Measurements from ENCODE around the gene RHOV. TPM values are rescaled to one million over a fixed set of nuclear protein-coding genes. Genes with fewer than 3 reads are reported as not detected.

RHOV gene
- total RNA-seq, 1 donor from 2014 or later = 7.1 TPM

GRCh38 chr15:40912478-40912877 is 38.4 kb upstream of the RHOV start:
- no peak overlapping the region for H3K4me3 ChIP-seq (ENCODE audit: low read depth, low read length)
- H3K36me3 ChIP-seq (ENCODE audit: control insufficient read depth, insufficient read depth, low read length) = no peaks in the 10 kb centered on the region
- FAIRE-seq = no peak

GRCh38 chr15:40911693-40912092 is 37.7 kb upstream of the RHOV start:
- Histone ChIP-seq H3K36me3 (ENCODE audit: control insufficient read depth, insufficient read depth, low read length) (no peaks in the 10 kb centered on the region), H3K27me3 (ENCODE audit: control insufficient read depth, insufficient read depth, low read length) (no peaks in the 10 kb centered on the region), H3K4me3 (ENCODE audit: low read depth, low read length) (no peak overlapping the region)
- FAIRE-seq (peak; percentile 66), DNase-seq (ENCODE audit: low read depth) (peak; percentile 52)
- TF ChIP-seq CTCF (IDR thresholded peaks at IDR 0.05; ENCODE audit: insufficient read depth, low read length, severe bottlenecking) = no peak

More at GRCh38 chr15:40912478-40912877, 38.4 kb upstream of the RHOV start:
- no peak for TF ChIP-seq CTCF (IDR thresholded peaks at IDR 0.05; ENCODE audit: insufficient read depth, low read length, severe bottlenecking)
- H3K27me3 ChIP-seq (ENCODE audit: control insufficient read depth, insufficient read depth, low read length) = no peaks in the 10 kb centered on the region
- DNase-seq (ENCODE audit: low read depth) = no peak

- Histone ChIP-seq H3K36me3 (ENCODE audit: control insufficient read depth, insufficient read depth, low read length) (no peaks in the 10 kb centered on the region), H3K27me3 (ENCODE audit: control insufficient read depth, insufficient read depth, low read length) (no peaks in the 10 kb centered on the region), H3K4me3 (ENCODE audit: low read depth, low read length) (no peak overlapping the region)
- DNase-seq (ENCODE audit: low read depth) (no peak), FAIRE-seq (no peak)
- no peak for TF ChIP-seq CTCF (IDR thresholded peaks at IDR 0.05; ENCODE audit: insufficient read depth, low read length, severe bottlenecking)
These were observed 37.1 kb upstream of the RHOV start for GRCh38 chr15:40911141-40911540.

- FAIRE-seq (no peak), DNase-seq (ENCODE audit: low read depth) (no peak)
- no peak overlapping the region for H3K4me3 ChIP-seq (ENCODE audit: low read depth, low read length)
These were observed 35.9 kb upstream of the RHOV start for GRCh38 chr15:40909662-40910630.

GRCh38 chr15:40908095-40908494 is 34.1 kb upstream of the RHOV start:
- TF ChIP-seq CTCF (IDR thresholded peaks at IDR 0.05; ENCODE audit: insufficient read depth, low read length, severe bottlenecking) = no peak
- DNase-seq (ENCODE audit: low read depth) = no peak
- H3K36me3 ChIP-seq (ENCODE audit: control insufficient read depth, insufficient read depth, low read length) = peaks cover 4% of the 10 kb centered on the region
- H3K27me3 ChIP-seq (ENCODE audit: control insufficient read depth, insufficient read depth, low read length) = no peaks in the 10 kb centered on the region
- FAIRE-seq = no peak
- H3K4me3 ChIP-seq (ENCODE audit: low read depth, low read length) = no peak overlapping the region

More at GRCh38 chr15:40909662-40910630, 35.9 kb upstream of the RHOV start:
- Histone ChIP-seq H3K36me3 (ENCODE audit: control insufficient read depth, insufficient read depth, low read length) (no peaks in the 10 kb centered on the region), H3K27me3 (ENCODE audit: control insufficient read depth, insufficient read depth, low read length) (no peaks in the 10 kb centered on the region)
- no peak for TF ChIP-seq CTCF (IDR thresholded peaks at IDR 0.05; ENCODE audit: insufficient read depth, low read length, severe bottlenecking)

All from bronchial epithelial cell (primary cell).